Upper lobe of left lung (tissue), 4 donors: Measurements from ENCODE around the gene SDHA.

Source experiments
- EP300 ChIP-seq, 4 donors: sonication (generic); formaldehyde crosslinking; IDR thresholded peaks; one replicate each; pipeline ENCODE4 v1.5.1; 2017; ENCODE audit warnings: antibody characterized with exemption in 4 of 4, control low read depth in 2 of 4
- POLR2A ChIP-seq, 4 donors: fragments of 450-650 bp; IDR thresholded peaks; one replicate each; pipeline ENCODE4 v1.5.1; 2016 to 2017; ENCODE audit warnings: antibody characterized with exemption in 4 of 4, mild to moderate bottlenecking in 2 of 4
- TF ChIP-seq, protein P1 (sequence below), 6 experiments: fragments of 450-650 bp in 4 of 6; fragments of 200-600 bp in 2 of 6; sonication (generic) in 2 of 6; IDR thresholded peaks; one replicate each; pipeline ENCODE4 v1.5.1; 2016 to 2019; ENCODE audit warnings: antibody characterized with exemption in 6 of 6

DNA sequence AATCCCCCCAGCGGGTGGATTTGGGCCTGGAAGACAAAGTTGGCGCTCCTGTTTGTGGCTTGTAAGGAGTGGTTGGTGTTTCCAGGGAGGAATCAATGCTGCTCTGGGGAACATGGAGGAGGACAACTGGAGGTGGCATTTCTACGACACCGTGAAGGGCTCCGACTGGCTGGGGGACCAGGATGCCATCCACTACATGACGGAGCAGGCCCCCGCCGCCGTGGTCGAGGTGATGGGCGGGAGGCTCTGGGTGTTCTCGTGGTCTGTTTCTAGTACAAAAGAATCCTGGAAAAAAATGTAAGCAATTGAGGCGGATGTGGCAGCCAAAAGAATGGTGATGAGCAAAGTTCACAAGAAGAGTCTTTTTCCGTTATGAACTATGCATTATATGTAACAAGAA lies 7.2 kb downstream of the SDHA start:
- TF ChIP-seq, protein P1, sequence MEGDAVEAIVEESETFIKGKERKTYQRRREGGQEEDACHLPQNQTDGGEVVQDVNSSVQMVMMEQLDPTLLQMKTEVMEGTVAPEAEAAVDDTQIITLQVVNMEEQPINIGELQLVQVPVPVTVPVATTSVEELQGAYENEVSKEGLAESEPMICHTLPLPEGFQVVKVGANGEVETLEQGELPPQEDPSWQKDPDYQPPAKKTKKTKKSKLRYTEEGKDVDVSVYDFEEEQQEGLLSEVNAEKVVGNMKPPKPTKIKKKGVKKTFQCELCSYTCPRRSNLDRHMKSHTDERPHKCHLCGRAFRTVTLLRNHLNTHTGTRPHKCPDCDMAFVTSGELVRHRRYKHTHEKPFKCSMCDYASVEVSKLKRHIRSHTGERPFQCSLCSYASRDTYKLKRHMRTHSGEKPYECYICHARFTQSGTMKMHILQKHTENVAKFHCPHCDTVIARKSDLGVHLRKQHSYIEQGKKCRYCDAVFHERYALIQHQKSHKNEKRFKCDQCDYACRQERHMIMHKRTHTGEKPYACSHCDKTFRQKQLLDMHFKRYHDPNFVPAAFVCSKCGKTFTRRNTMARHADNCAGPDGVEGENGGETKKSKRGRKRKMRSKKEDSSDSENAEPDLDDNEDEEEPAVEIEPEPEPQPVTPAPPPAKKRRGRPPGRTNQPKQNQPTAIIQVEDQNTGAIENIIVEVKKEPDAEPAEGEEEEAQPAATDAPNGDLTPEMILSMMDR (IDR thresholded peaks at IDR 0.05) = no peak
- TF ChIP-seq EP300 (IDR thresholded peaks at IDR 0.05) = no peak
- no peak for TF ChIP-seq POLR2A (IDR thresholded peaks at IDR 0.05)
